Nephron (organoid): ENCODE results near the gene VTCN1.
"Not testable (repeated sequence)": the region's sequence is repeated elsewhere in the genome, so short reads cannot be mapped to it uniquely, and the experiment has no call there.

Source experiments
- H3K27ac Mint-ChIP-seq, 3 experiments: 2 replicates each; pipeline ENCODE4 v1.8.0; 2020; ENCODE audit warnings: mixed read lengths in 3 of 3, mild to moderate bottlenecking in 2 of 3, moderate library complexity in 1 of 3
- H3K27me3 Mint-ChIP-seq: 2 replicates; pipeline ENCODE4 v1.8.0; 2021; ENCODE audit warnings: low read depth, mild to moderate bottlenecking, moderate library complexity, mixed read lengths
- H3K36me3 Mint-ChIP-seq: 2 replicates; pipeline ENCODE4 v1.8.0; 2020; ENCODE audit warnings: low read depth, mixed read lengths
- H3K4me1 Mint-ChIP-seq: 2 replicates; pipeline ENCODE4 v1.8.0; 2020; ENCODE audit warnings: mixed read lengths
- H3K4me3 Mint-ChIP-seq, 3 experiments: 2 replicates each; pipeline ENCODE4 v1.8.0; 2020; ENCODE audit warnings: mild to moderate bottlenecking in 3 of 3, mixed read lengths in 3 of 3, moderate library complexity in 2 of 3
- H3K9me3 Mint-ChIP-seq: 2 replicates; pipeline ENCODE4 v1.8.0; 2020; ENCODE audit warnings: mixed read lengths
- TF ChIP-seq, protein P1 (sequence below), 3 experiments: fragments of 200-600 bp; sonication (generic); IDR thresholded peaks; one replicate each; pipeline ENCODE4 v1.5.0; 2021; ENCODE audit warnings: antibody characterized with exemption in 3 of 3; ENCODE audit not compliant: unreplicated experiment in 3 of 3

The VTCN1 gene

DNA sequence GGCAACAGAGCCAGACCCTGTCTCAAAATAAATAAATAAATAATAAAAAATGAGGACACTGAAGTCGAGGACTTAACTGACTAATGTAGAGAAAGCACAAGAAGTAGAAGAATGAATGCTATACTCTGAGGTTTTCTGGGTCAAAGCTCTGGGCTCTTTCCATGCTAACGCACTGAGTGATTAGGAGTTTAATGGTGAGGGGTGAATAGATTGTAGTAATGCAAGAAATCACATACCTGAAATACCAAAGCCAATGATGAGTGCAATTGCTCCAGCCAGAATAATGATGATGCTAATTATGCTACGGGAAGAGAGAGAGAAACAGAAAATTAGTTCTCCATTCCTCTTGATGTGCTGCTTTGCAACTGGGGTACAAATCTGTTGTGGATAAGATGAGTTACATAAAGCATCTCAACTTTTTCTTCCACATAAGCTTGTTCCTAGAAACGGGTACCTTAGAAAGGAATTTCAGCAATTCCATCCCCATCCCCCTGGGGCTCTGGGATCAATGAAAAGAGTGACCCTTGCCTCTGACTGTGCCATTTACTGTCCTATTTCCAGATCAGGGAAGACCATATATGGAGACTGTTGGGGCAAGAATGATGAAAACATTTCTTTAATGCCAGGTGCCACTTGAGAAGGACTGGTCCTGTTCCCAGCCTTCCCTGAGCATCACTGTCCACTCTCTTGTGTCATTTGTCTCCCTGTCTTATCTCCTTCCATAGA, 40.7 kb downstream of the VTCN1 start:
- TF ChIP-seq, protein P1, sequence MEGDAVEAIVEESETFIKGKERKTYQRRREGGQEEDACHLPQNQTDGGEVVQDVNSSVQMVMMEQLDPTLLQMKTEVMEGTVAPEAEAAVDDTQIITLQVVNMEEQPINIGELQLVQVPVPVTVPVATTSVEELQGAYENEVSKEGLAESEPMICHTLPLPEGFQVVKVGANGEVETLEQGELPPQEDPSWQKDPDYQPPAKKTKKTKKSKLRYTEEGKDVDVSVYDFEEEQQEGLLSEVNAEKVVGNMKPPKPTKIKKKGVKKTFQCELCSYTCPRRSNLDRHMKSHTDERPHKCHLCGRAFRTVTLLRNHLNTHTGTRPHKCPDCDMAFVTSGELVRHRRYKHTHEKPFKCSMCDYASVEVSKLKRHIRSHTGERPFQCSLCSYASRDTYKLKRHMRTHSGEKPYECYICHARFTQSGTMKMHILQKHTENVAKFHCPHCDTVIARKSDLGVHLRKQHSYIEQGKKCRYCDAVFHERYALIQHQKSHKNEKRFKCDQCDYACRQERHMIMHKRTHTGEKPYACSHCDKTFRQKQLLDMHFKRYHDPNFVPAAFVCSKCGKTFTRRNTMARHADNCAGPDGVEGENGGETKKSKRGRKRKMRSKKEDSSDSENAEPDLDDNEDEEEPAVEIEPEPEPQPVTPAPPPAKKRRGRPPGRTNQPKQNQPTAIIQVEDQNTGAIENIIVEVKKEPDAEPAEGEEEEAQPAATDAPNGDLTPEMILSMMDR (IDR thresholded peaks at IDR 0.05; ENCODE audit: unreplicated experiment in 3 of 3): no peak
- H3K36me3 Mint-ChIP-seq: no peaks in the 10 kb centered on the region
- H3K4me3 Mint-ChIP-seq: no peak overlapping the region
- H3K27me3 Mint-ChIP-seq: no peaks in the 10 kb centered on the region
- peaks cover 3% of the 10 kb centered on the region for H3K9me3 Mint-ChIP-seq
- H3K27ac Mint-ChIP-seq: no peak overlapping the region
- peaks cover 3% of the 10 kb centered on the region for H3K4me1 Mint-ChIP-seq

DNA sequence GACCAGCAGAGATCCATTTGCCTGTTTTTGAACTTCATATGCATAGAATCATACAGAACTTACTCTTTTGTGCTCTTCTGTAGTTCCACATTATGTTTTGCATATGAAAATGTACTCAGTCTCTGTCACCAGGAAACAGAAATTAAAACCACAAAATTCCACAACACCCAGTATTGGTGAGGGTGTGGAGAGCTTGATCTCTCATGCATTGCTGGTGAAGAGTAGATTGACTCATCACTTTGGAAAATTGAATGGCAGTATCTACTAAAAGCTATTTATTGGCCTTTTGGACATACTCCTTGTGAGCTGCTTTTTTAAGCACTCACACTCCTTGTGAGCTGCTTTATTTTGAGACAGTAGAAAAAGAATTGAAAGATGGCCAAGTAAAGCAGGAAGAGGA, 43.3 kb downstream of the VTCN1 start:
- peaks cover 3% of the 10 kb centered on the region for H3K9me3 Mint-ChIP-seq
- H3K27ac Mint-ChIP-seq: no peak overlapping the region
- H3K4me1 Mint-ChIP-seq: peaks cover 13% of the 10 kb centered on the region
- TF ChIP-seq, protein P1 (IDR thresholded peaks at IDR 0.05; ENCODE audit: unreplicated experiment in 3 of 3): no peak
- H3K36me3 Mint-ChIP-seq: no peaks in the 10 kb centered on the region
- H3K4me3 Mint-ChIP-seq: no peak overlapping the region
- H3K27me3 Mint-ChIP-seq: no peaks in the 10 kb centered on the region

DNA sequence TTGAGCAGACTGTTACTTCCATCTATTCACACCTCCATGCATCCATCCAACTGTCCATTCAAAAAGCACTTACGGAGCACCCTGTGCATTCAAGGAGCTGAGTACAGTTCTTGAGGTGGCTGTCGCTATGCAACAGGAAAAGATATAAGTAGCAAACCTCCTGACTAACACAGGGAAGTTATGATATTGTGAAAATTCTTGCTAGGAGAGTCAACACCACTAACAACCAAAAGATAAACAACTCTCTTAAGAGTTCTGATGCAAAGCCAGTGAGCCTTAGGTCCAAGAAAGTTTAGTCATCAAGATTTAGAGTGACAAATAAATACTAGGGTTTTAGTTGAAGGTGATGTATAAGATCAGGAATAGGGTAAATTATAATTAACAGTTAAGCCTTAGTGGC, 44.7 kb downstream of the VTCN1 start:
- Mint-ChIP-seq H3K4me3 (no peak overlapping the region), H3K9me3 (no peaks in the 10 kb centered on the region), H3K27ac (no peak overlapping the region), H3K27me3 (no peaks in the 10 kb centered on the region), H3K4me1 (peaks cover 26% of the 10 kb centered on the region), H3K36me3 (no peaks in the 10 kb centered on the region)
- TF ChIP-seq, protein P1 (IDR thresholded peaks at IDR 0.05; ENCODE audit: unreplicated experiment in 3 of 3): no peak

DNA sequence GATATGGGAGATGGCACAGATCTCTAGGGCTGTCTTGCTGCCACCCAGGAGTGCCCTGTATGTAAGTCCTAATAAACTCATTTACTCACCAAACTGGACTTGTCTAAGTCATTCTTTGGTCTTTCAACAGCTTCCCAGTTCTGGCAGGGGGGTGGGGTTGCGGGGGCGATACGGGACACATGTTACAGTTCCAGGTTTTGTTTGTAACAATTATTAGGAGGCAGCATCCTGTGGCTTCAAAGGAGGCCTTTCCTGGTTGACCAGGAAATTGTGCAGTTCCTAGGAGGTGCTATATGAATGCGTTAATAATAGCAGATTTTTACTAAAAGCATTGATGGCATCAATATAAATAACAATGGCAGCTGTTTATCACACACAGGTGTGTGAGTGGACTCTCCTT, 46.5 kb downstream of the VTCN1 start:
- TF ChIP-seq, protein P1 (IDR thresholded peaks at IDR 0.05; ENCODE audit: unreplicated experiment in 3 of 3): no peak
- H3K4me1 Mint-ChIP-seq: peaks cover 30% of the 10 kb centered on the region
- no peak overlapping the region for H3K4me3 Mint-ChIP-seq
- H3K27ac Mint-ChIP-seq: no peak overlapping the region
- no peaks in the 10 kb centered on the region for H3K9me3 Mint-ChIP-seq
- no peaks in the 10 kb centered on the region for H3K36me3 Mint-ChIP-seq
- no peaks in the 10 kb centered on the region for H3K27me3 Mint-ChIP-seq

DNA sequence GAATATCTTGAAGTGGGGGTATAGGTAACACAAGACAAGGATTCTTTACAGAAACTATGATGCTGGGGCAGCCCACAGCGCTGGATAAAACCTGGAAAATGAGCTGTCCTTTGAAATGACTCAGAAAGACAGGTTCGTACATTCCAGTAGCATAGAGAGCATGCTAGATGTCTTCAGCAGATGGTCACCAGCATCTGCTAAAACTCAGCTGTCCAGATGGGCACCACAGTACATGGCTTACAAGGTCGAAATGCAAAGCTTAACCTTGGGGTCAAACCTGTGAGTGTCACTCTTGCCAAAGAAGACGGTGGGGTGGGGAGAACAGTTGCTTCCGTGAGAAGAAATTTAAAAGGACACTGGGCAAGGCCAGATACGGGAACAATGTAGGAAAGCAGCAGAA, 47.9 kb downstream of the VTCN1 start:
- Mint-ChIP-seq H3K4me1 (peaks cover 30% of the 10 kb centered on the region), H3K27ac (peak overlapping the region in 1 of 3 experiments; percentile 84), H3K4me3 (no peak overlapping the region), H3K36me3 (no peaks in the 10 kb centered on the region), H3K9me3 (peaks cover 6% of the 10 kb centered on the region), H3K27me3 (no peaks in the 10 kb centered on the region)
- TF ChIP-seq, protein P1 (IDR thresholded peaks at IDR 0.05; ENCODE audit: unreplicated experiment in 3 of 3): no peak

DNA sequence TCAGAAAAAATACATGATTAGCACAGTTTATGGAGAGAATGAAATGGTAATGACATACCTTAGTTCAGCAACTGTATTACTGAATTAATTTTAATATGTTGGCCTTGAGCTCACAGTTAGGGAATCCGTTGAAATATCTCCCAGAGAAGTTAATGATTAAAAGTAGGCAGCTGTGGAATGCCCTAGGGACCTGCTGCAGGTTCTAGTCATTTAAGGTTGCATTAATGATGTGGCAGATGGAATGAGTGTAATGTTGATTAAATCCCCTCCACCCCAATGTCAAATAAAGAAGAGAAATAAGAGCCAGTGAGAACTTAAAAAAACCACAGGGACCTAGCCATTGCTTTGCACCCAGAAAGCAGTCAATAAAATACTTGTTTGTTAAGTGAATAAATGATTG, 48.8 kb downstream of the VTCN1 start:
- TF ChIP-seq, protein P1 (IDR thresholded peaks at IDR 0.05; ENCODE audit: unreplicated experiment in 3 of 3): no peak
- H3K9me3 Mint-ChIP-seq: peaks cover 6% of the 10 kb centered on the region
- no peaks in the 10 kb centered on the region for H3K27me3 Mint-ChIP-seq
- no peaks in the 10 kb centered on the region for H3K36me3 Mint-ChIP-seq
- peaks cover 30% of the 10 kb centered on the region for H3K4me1 Mint-ChIP-seq
- H3K4me3 Mint-ChIP-seq: no peak overlapping the region
- H3K27ac Mint-ChIP-seq: peak overlapping the region in 2 of 3 experiments; percentile 2 to 84

DNA sequence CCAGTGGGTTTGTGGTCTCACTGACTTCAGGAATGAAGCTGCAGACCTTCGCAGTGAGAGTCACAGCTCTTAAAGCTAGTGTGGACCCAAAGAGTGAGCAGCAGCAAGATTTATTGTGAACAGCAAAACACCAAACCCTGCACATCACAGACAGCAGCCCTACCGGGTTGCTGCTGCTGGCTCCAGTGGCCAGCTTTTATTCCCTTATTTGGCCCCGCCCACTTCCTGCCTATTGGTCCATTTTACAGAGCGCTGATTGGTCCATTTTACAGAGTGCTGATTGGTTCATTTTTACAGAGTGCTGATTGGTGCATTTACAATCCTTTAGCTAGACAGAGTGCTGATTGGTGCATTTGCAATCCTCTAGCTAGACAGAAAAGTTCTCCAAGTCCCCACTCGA, 59.4 kb downstream of the VTCN1 start:
- H3K4me1 Mint-ChIP-seq: peaks cover 32% of the 10 kb centered on the region
- not testable (repeated sequence) for H3K27me3 Mint-ChIP-seq, H3K4me3 Mint-ChIP-seq, H3K36me3 Mint-ChIP-seq, H3K9me3 Mint-ChIP-seq, H3K27ac Mint-ChIP-seq
